ENCODE results near the gene PLBD2.

PLBD2 gene

DNA sequence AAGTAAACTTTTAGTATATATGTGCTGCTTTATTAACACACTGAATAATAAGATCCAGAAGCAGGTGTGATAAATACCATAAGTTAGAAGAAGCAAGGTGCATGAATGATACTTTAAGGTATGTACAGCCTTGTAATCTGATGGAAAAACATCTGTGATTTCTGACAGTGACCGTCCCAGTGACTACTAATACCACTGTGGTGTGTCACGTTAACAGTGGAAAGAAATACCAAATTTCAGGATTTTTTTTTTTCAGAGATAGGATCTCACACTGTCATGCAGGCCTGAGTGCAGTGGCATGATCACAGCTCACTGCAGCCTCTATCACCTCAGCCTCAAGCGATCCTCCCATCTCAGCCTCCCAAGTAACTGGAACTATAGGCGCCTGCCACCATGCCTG lies 23.8 kb downstream of the PLBD2 start:
- TF ChIP-seq, protein P1, sequence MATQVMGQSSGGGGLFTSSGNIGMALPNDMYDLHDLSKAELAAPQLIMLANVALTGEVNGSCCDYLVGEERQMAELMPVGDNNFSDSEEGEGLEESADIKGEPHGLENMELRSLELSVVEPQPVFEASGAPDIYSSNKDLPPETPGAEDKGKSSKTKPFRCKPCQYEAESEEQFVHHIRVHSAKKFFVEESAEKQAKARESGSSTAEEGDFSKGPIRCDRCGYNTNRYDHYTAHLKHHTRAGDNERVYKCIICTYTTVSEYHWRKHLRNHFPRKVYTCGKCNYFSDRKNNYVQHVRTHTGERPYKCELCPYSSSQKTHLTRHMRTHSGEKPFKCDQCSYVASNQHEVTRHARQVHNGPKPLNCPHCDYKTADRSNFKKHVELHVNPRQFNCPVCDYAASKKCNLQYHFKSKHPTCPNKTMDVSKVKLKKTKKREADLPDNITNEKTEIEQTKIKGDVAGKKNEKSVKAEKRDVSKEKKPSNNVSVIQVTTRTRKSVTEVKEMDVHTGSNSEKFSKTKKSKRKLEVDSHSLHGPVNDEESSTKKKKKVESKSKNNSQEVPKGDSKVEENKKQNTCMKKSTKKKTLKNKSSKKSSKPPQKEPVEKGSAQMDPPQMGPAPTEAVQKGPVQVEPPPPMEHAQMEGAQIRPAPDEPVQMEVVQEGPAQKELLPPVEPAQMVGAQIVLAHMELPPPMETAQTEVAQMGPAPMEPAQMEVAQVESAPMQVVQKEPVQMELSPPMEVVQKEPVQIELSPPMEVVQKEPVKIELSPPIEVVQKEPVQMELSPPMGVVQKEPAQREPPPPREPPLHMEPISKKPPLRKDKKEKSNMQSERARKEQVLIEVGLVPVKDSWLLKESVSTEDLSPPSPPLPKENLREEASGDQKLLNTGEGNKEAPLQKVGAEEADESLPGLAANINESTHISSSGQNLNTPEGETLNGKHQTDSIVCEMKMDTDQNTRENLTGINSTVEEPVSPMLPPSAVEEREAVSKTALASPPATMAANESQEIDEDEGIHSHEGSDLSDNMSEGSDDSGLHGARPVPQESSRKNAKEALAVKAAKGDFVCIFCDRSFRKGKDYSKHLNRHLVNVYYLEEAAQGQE (IDR thresholded peaks at IDR 0.05; ENCODE audit: insufficient read depth in 1 of 2, low read depth in 2 of 2, low read length in 2 of 2) = no peak

DNA sequence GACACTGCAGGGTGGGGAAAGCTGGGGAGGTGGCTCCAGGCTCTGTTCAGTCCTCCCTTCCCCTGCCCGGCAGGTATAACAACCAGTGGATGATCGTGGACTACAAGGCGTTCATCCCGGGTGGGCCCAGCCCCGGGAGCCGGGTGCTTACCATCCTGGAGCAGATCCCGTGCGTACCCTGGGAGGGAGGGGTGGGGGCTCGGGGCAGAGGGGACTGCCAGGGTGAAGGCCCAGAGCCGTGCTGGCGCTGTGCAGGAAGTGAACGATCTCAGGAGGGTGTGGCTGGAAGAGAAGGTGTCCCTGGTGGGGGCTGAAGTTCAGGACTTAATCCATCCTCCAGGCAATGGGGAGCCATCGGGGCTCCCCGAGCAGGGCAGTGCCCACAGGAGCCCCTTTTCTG lies 26.4 kb downstream of the PLBD2 start:
- TF ChIP-seq FOXP2 (optimal IDR thresholded peaks at IDR 0.05; ENCODE audit: borderline replicate concordance, extremely low read depth, extremely low read length, insufficient read depth) (no peak), TAF1 (IDR thresholded peaks at IDR 0.05; ENCODE audit: borderline replicate concordance, insufficient read depth, low read length) (no peak), POLR2AphosphoS5 (IDR thresholded peaks at IDR 0.05; ENCODE audit: low read depth, low read length) (no peak), SIN3A (IDR thresholded peaks at IDR 0.05; ENCODE audit: borderline replicate concordance, insufficient read depth, low read length) (no peak)
- TF ChIP-seq, protein P1 (IDR thresholded peaks at IDR 0.05; ENCODE audit: insufficient read depth in 1 of 2, low read depth in 2 of 2, low read length in 2 of 2) = no peak

DNA sequence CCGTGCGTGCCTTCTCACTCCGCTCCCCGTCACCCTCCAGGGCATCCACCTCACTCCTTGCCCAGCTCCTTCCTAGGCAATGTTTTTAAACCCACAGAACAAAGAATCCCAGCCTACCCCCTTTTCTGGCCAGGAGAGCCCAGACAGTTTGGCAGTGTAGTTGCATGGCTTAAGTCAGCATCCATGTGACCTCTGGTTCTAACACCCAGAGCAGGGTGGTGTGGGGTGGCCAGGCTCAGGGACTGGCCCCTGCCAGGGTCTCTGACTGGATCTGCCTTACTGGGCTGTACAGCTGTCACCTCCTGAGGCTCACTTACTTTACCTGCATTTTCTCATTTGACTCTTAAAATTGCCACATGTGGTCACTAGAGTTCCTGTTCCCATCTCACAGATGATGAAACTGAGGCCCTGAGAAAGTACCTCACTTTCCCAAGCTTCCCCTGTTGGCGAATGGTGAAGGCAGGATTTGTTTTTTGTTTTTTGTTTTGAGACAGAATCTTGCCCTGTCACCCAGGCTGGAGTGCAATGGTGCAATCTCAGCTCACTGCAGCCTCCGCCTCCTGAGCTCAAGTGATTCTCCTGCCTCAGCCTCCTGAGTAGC lies 27.0 kb downstream of the PLBD2 start:
- TF ChIP-seq SIN3A (IDR thresholded peaks at IDR 0.05; ENCODE audit: borderline replicate concordance, insufficient read depth, low read length) (no peak), FOXP2 (optimal IDR thresholded peaks at IDR 0.05; ENCODE audit: borderline replicate concordance, extremely low read depth, extremely low read length, insufficient read depth) (no peak), POLR2AphosphoS5 (IDR thresholded peaks at IDR 0.05; ENCODE audit: low read depth, low read length) (no peak), TAF1 (IDR thresholded peaks at IDR 0.05; ENCODE audit: borderline replicate concordance, insufficient read depth, low read length) (no peak)
- TF ChIP-seq, protein P1 (IDR thresholded peaks at IDR 0.05; ENCODE audit: insufficient read depth in 1 of 2, low read depth in 2 of 2, low read length in 2 of 2) = no peak

DNA sequence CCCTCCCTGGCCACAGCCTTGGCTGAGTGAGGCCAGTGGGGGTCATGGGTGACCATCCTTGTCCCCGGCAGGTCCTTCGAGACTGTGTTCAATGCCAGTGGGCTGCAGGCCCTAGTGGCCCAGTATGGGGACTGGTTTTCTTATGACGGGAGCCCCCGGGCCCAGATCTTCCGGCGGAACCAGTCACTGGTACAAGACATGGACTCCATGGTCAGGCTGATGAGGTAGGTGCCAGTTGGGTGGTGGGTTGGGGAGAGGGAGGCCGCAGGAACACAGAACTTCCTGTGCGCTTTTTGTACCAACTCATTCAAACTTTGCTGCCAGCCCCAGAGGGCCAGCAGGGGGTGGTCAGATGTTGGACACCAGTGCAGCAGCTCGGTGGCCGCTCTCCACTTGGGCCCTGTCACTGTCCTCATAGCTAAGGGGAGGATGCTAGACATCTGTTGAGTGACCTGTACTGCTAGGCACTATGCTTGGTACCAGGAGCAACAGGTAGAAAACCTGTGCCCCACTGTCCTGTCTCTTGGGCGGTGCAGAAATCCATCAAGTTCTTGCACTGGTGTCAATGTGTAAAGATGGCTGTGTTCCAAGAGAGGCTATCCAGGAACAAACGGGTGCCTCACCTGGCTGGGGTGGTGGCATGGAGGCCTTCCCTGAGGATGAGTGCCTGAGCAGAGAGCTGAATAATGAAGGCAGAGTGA lies 28.6 kb downstream of the PLBD2 start:
- TF ChIP-seq FOXP2 (optimal IDR thresholded peaks at IDR 0.05; ENCODE audit: borderline replicate concordance, extremely low read depth, extremely low read length, insufficient read depth) (no peak), TAF1 (IDR thresholded peaks at IDR 0.05; ENCODE audit: borderline replicate concordance, insufficient read depth, low read length) (no peak), POLR2AphosphoS5 (IDR thresholded peaks at IDR 0.05; ENCODE audit: low read depth, low read length) (no peak), SIN3A (IDR thresholded peaks at IDR 0.05; ENCODE audit: borderline replicate concordance, insufficient read depth, low read length) (no peak)
- TF ChIP-seq, protein P1 (IDR thresholded peaks at IDR 0.05; ENCODE audit: insufficient read depth in 1 of 2, low read depth in 2 of 2, low read length in 2 of 2) = no peak
